ES-I3 (cell line): Measurements from ENCODE around the gene C8A.

Experiments used
- H3K36me3 ChIP-seq: 2 replicates; pipeline ENCODE4 v1.6.1; 2013; ENCODE audit warnings: mild to moderate bottlenecking, low read length, control low read depth, moderate library complexity; ENCODE audit not compliant: insufficient read depth
- H3K4me1 ChIP-seq: 2 replicates; pipeline ENCODE4 v1.6.1; 2013; ENCODE audit warnings: mild to moderate bottlenecking, control low read depth, low read length; ENCODE audit not compliant: insufficient read depth
- H3K9ac ChIP-seq: 2 replicates; pipeline ENCODE4 v1.6.1; 2013; ENCODE audit warnings: low read depth, mild to moderate bottlenecking, low read length, moderate library complexity
- H3K9me3 ChIP-seq: 2 replicates; pipeline ENCODE4 v1.6.1; 2013; ENCODE audit warnings: mild to moderate bottlenecking, low read length, moderate library complexity; ENCODE audit not compliant: control insufficient read depth, insufficient read depth

Gene C8A

GRCh38 chr1:56854521-56855099 lies at the start of gene C8A:
Gene C8A, plus strand, starts transcription at chr1:56854797. Its CDS starts 105 bp downstream, at chr1:56854902.
- no peaks in the 10 kb centered on the region for H3K4me1 ChIP-seq
- H3K9ac ChIP-seq = no peak within 1 kb of the TSS
- H3K36me3 ChIP-seq = no peaks in the 10 kb centered on the region
- no peaks in the 10 kb centered on the region for H3K9me3 ChIP-seq

GRCh38 chr1:56806804-56807203 lies 47.8 kb upstream of the C8A start:
- H3K9ac ChIP-seq = no peak overlapping the region
- no peaks in the 10 kb centered on the region for H3K36me3 ChIP-seq
- H3K9me3 ChIP-seq = no peaks in the 10 kb centered on the region
- H3K4me1 ChIP-seq = no peaks in the 10 kb centered on the region

GRCh38 chr1:56808410-56808809 lies 46.2 kb upstream of the C8A start:
- Histone ChIP-seq H3K4me1 (no peaks in the 10 kb centered on the region), H3K36me3 (no peaks in the 10 kb centered on the region), H3K9me3 (no peaks in the 10 kb centered on the region), H3K9ac (no peak overlapping the region)

- Histone ChIP-seq H3K9ac (no peak overlapping the region), H3K4me1 (no peaks in the 10 kb centered on the region), H3K36me3 (no peaks in the 10 kb centered on the region), H3K9me3 (0 out of 2 replicates have a peak, but pooled peaks cover 3% of the 10 kb centered on the region)
Measured at GRCh38 chr1:56811331-56811730, 43.3 kb upstream of the C8A start.

GRCh38 chr1:56814205-56814604 lies 40.4 kb upstream of the C8A start:
- H3K36me3 ChIP-seq = no peaks in the 10 kb centered on the region

GRCh38 chr1:56816264-56816663 lies 38.3 kb upstream of the C8A start:
- H3K36me3 ChIP-seq = no peaks in the 10 kb centered on the region
- peaks cover 11% of the 10 kb centered on the region for H3K4me1 ChIP-seq
- no peak overlapping the region for H3K9ac ChIP-seq
- H3K9me3 ChIP-seq = 0 out of 2 replicates have a peak, but pooled peaks cover 3% of the 10 kb centered on the region

More at GRCh38 chr1:56814205-56814604, 40.4 kb upstream of the C8A start:
- Histone ChIP-seq H3K9ac (no peak overlapping the region), H3K4me1 (0 out of 2 replicates have a peak, but pooled peaks cover 3% of the 10 kb centered on the region), H3K9me3 (0 out of 2 replicates have a peak, but pooled peaks cover 3% of the 10 kb centered on the region)

- Histone ChIP-seq H3K36me3 (no peaks in the 10 kb centered on the region), H3K4me1 (peaks cover 11% of the 10 kb centered on the region)
Measured at GRCh38 chr1:56816909-56817308, 37.7 kb upstream of the C8A start.

GRCh38 chr1:56817716-56818463 lies 36.7 kb upstream of the C8A start:
- H3K4me1 ChIP-seq = peaks cover 11% of the 10 kb centered on the region
- H3K36me3 ChIP-seq = no peaks in the 10 kb centered on the region
- H3K9me3 ChIP-seq = 0 out of 2 replicates have a peak, but pooled peaks cover 3% of the 10 kb centered on the region
- H3K9ac ChIP-seq = no peak overlapping the region

More at GRCh38 chr1:56816909-56817308, 37.7 kb upstream of the C8A start:
- H3K9me3 ChIP-seq = 0 out of 2 replicates have a peak, but pooled peaks cover 3% of the 10 kb centered on the region
- no peak overlapping the region for H3K9ac ChIP-seq

- Histone ChIP-seq H3K4me1 (peaks cover 11% of the 10 kb centered on the region), H3K9ac (no peak within 1 kb of the TSS), H3K36me3 (no peaks in the 10 kb centered on the region), H3K9me3 (0 out of 2 replicates have a peak, but pooled peaks cover 3% of the 10 kb centered on the region)
Measured at GRCh38 chr1:56819387-56819899, 35.2 kb upstream of the C8A start, which contains the start of gene FYB2. Gene FYB2, minus strand, starts transcription at chr1:56819404. Its CDS starts 114 bp downstream, at chr1:56819290.

GRCh38 chr1:56820755-56821461 lies 33.7 kb upstream of the C8A start:
- Histone ChIP-seq H3K36me3 (no peaks in the 10 kb centered on the region), H3K9me3 (no peaks in the 10 kb centered on the region), H3K9ac (no peak overlapping the region), H3K4me1 (peaks cover 11% of the 10 kb centered on the region)

- Histone ChIP-seq H3K4me1 (peaks cover 11% of the 10 kb centered on the region), H3K9me3 (no peaks in the 10 kb centered on the region), H3K36me3 (no peaks in the 10 kb centered on the region), H3K9ac (no peak overlapping the region)
Measured at GRCh38 chr1:56821462-56821797, 33.2 kb upstream of the C8A start.

GRCh38 chr1:56824271-56824670 lies 30.3 kb upstream of the C8A start:
- Histone ChIP-seq H3K9ac (no peak overlapping the region), H3K9me3 (no peaks in the 10 kb centered on the region), H3K4me1 (peaks cover 8% of the 10 kb centered on the region)

GRCh38 chr1:56824938-56825337 lies 29.7 kb upstream of the C8A start:
- no peaks in the 10 kb centered on the region for H3K36me3 ChIP-seq
- H3K9ac ChIP-seq = no peak overlapping the region
- H3K9me3 ChIP-seq = no peaks in the 10 kb centered on the region
- H3K4me1 ChIP-seq = 0 out of 2 replicates have a peak, but pooled peaks cover 5% of the 10 kb centered on the region

More at GRCh38 chr1:56824271-56824670, 30.3 kb upstream of the C8A start:
- H3K36me3 ChIP-seq = no peaks in the 10 kb centered on the region

- H3K9ac ChIP-seq = no peak overlapping the region
- H3K36me3 ChIP-seq = no peaks in the 10 kb centered on the region
- H3K4me1 ChIP-seq = 0 out of 2 replicates have a peak, but pooled peaks cover 5% of the 10 kb centered on the region
- H3K9me3 ChIP-seq = no peaks in the 10 kb centered on the region
Measured at GRCh38 chr1:56825436-56825835, 29.2 kb upstream of the C8A start.
